Panc1 (cell line): ENCODE measurements around the gene SLC6A4. TPM values are rescaled to one million over a fixed set of nuclear protein-coding genes. Genes with fewer than 3 reads are reported as not detected.

Experiments used
- ATAC-seq: fragments of 200-7000 bp; cut with Tn5 transposase; 2 replicates; pipeline ENCODE4 v1.9.1; 2020; ENCODE audit warnings: mild to moderate bottlenecking, moderate library complexity
- BruUV-seq: library from RNA; stranded (reverse); fragments of 400-500 nt; replicated peaks from 2 replicates; lab custom pipeline; 2021; lab: Mats Ljungman, UMichigan
- CTCF ChIA-PET: fragments of 300-600 bp; sonication (Branson Sonifier 250); formaldehyde crosslinking; loops from one replicate; lab custom pipeline; 2022; ENCODE audit warnings: antibody characterized with exemption; lab: Charles Lee
- POLR2A ChIA-PET: fragments of 300-600 bp; sonication (Branson Sonifier 250); formaldehyde crosslinking; loops from one replicate; lab custom pipeline; 2022; ENCODE audit warnings: antibody characterized with exemption; lab: Charles Lee
- DNase-seq: peaks from one replicate; pipeline ENCODE4 v3.0.0-alpha.2; 2010; ENCODE audit warnings: low read depth, low spot score
- H3K27ac ChIP-seq: 2 replicates; pipeline ENCODE4 v1.5.1; 2011; ENCODE audit warnings: mild to moderate bottlenecking, low read length, inconsistent platforms
- H3K27me3 ChIP-seq: fragments of 200-500 bp; sonication (Bioruptor generic); 2 replicates; pipeline ENCODE4 v1.6.0; 2014; ENCODE audit warnings: low read length, inconsistent platforms; ENCODE audit not compliant: control insufficient read depth, insufficient read depth
- H3K36me3 ChIP-seq: fragments of 200-500 bp; sonication (Bioruptor generic); 2 replicates; pipeline ENCODE4 v1.5.1; 2014; ENCODE audit warnings: inconsistent platforms, mild to moderate bottlenecking, low read length, moderate library complexity; ENCODE audit not compliant: control insufficient read depth, insufficient read depth
- H3K4me1 ChIP-seq: 2 replicates; pipeline ENCODE4 v1.5.1; 2011; ENCODE audit warnings: inconsistent platforms, mild to moderate bottlenecking, low read length, moderate library complexity; ENCODE audit not compliant: control insufficient read depth, insufficient read depth
- H3K4me3 ChIP-seq, 2 experiments: 2 replicates each; pipeline ENCODE4 v1.5.1; 2011 to 2012; ENCODE audit warnings: low read depth in 2 of 2, low read length in 2 of 2, mild to moderate bottlenecking in 2 of 2, inconsistent platforms in 1 of 2, moderate library complexity in 1 of 2
- H3K9me3 ChIP-seq: fragments of 200-500 bp; sonication (Bioruptor generic); 2 replicates; pipeline ENCODE4 v1.5.1; 2014; ENCODE audit warnings: low read depth, mild to moderate bottlenecking, inconsistent platforms, low read length, moderate library complexity; ENCODE audit not compliant: control insufficient read depth, insufficient read depth
- POLR2AphosphoS5 ChIP-seq: IDR thresholded peaks from 2 replicates; pipeline ENCODE4 v1.6.1; 2012; ENCODE audit warnings: mild to moderate bottlenecking, low read depth, low read length, moderate library complexity
- SIN3A ChIP-seq: IDR thresholded peaks from 2 replicates; pipeline ENCODE4 v1.6.1; 2012; ENCODE audit warnings: low read depth, mild to moderate bottlenecking, low read length, moderate library complexity, borderline replicate concordance; ENCODE audit not compliant: insufficient read depth
- TCF7L2 ChIP-seq: IDR thresholded peaks from 2 replicates; pipeline ENCODE4 v1.6.1; 2011; ENCODE audit warnings: mild to moderate bottlenecking, low read depth, low read length, inconsistent platforms
- in situ Hi-C: cut with HindIII; loops from 2 replicates; pipeline ENCODE4 v1.10.0; 2016; ENCODE audit warnings: low sequenced_read_pairs, low pct_unique_long_range_greater_than_20kb
- intact Hi-C: fragments of 100-400 bp; cut with micrococcal nuclease; formaldehyde crosslinking; loops from one replicate; pipeline ENCODE4 v1.10.0; 2022; ENCODE audit not compliant: unreplicated experiment
- total RNA-seq: library from RNA; stranded (reverse); gene quantifications from one replicate; pipeline ENCODE4 v1.2.1, GENCODE V29; 2021; ENCODE audit not compliant: unreplicated experiment
- TF ChIP-seq, protein P1 (sequence below), 2 experiments: IDR thresholded peaks; 2 replicates each; pipeline ENCODE4 v1.6.1; 2011 to 2012; ENCODE audit warnings: low read depth in 2 of 2, control low read depth in 1 of 2, low read length in 1 of 2, mild to moderate bottlenecking in 1 of 2, moderate library complexity in 1 of 2; ENCODE audit not compliant: insufficient read depth in 1 of 2
- TF ChIP-seq, protein P2 (sequence below): fragments of 450-650 bp; IDR thresholded peaks from 2 replicates; pipeline ENCODE4 v1.5.1; 2017; ENCODE audit warnings: mild to moderate bottlenecking

SLC6A4 gene
- total RNA-seq, 1 experiment from 2014 or later, result not detected

DNA sequence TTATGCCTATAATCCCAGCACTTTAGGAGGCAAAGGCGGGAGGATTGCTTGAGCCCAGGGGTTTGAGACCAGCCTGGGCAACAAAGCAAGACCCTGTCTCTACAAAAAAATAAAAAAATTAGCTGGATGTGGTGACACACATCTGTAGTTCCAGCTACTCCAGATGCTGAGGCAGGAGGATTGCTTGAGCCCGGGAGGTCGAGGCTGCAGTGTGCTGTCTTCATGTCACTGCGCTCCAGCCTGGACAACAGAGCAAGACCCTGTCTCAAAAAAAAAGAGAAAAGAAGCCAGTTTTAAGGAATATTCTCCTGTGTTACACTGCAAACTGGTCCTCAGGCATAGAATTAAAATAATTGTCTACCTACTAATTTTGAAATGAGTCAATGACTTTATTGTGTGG, 71.0 kb downstream of the SLC6A4 start:
- intact Hi-C loops, result no loop called here
- DNase-seq (no peak), ATAC-seq (no peak)
- Histone ChIP-seq H3K36me3 (no peaks in the 10 kb centered on the region; the same call in 1 of the 2 replicates), H3K27ac (no peak overlapping the region), H3K9me3 (no peaks in the 10 kb centered on the region), H3K27me3 (no peaks in the 10 kb centered on the region), H3K4me3 (no peak overlapping the region), H3K4me1 (no peaks in the 10 kb centered on the region)
- CTCF ChIA-PET, result no interaction called here
- BruUV-seq, result no TSS peak
- in situ Hi-C loops, result no loop called here
- TF ChIP-seq, protein P1, sequence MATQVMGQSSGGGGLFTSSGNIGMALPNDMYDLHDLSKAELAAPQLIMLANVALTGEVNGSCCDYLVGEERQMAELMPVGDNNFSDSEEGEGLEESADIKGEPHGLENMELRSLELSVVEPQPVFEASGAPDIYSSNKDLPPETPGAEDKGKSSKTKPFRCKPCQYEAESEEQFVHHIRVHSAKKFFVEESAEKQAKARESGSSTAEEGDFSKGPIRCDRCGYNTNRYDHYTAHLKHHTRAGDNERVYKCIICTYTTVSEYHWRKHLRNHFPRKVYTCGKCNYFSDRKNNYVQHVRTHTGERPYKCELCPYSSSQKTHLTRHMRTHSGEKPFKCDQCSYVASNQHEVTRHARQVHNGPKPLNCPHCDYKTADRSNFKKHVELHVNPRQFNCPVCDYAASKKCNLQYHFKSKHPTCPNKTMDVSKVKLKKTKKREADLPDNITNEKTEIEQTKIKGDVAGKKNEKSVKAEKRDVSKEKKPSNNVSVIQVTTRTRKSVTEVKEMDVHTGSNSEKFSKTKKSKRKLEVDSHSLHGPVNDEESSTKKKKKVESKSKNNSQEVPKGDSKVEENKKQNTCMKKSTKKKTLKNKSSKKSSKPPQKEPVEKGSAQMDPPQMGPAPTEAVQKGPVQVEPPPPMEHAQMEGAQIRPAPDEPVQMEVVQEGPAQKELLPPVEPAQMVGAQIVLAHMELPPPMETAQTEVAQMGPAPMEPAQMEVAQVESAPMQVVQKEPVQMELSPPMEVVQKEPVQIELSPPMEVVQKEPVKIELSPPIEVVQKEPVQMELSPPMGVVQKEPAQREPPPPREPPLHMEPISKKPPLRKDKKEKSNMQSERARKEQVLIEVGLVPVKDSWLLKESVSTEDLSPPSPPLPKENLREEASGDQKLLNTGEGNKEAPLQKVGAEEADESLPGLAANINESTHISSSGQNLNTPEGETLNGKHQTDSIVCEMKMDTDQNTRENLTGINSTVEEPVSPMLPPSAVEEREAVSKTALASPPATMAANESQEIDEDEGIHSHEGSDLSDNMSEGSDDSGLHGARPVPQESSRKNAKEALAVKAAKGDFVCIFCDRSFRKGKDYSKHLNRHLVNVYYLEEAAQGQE (IDR thresholded peaks at IDR 0.05; ENCODE audit: insufficient read depth in 1 of 2, low read depth in 2 of 2, low read length in 1 of 2), result no peak
- TF ChIP-seq TCF7L2 (no peak), SIN3A (no peak), POLR2AphosphoS5 (no peak)
- TF ChIP-seq, protein P2, sequence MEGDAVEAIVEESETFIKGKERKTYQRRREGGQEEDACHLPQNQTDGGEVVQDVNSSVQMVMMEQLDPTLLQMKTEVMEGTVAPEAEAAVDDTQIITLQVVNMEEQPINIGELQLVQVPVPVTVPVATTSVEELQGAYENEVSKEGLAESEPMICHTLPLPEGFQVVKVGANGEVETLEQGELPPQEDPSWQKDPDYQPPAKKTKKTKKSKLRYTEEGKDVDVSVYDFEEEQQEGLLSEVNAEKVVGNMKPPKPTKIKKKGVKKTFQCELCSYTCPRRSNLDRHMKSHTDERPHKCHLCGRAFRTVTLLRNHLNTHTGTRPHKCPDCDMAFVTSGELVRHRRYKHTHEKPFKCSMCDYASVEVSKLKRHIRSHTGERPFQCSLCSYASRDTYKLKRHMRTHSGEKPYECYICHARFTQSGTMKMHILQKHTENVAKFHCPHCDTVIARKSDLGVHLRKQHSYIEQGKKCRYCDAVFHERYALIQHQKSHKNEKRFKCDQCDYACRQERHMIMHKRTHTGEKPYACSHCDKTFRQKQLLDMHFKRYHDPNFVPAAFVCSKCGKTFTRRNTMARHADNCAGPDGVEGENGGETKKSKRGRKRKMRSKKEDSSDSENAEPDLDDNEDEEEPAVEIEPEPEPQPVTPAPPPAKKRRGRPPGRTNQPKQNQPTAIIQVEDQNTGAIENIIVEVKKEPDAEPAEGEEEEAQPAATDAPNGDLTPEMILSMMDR, result no peak
- POLR2A ChIA-PET, result no interaction called here

DNA sequence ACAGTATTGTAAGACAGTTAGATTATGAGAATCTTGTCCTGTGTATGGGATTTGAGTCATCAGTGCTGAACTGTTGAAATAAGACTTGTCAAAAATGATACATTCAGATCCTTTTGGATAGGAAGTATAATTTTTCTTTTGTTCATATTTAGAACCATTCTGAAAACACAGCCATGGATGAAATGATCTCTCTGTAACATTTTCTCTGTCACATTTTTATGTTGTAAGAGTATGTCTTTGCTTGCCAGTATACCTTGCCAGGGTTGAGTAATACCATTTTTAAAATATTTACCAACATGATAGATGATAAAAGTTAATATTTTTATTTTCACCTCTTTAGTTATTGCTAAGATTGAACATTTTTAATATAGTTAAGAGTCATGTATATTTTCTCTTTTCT, 73.9 kb downstream of the SLC6A4 start:
- BruUV-seq, result no TSS peak
- ATAC-seq, result no peak
- no peaks in the 10 kb centered on the region for H3K4me1 ChIP-seq
- in situ Hi-C loops, result no loop called here
- ChIA-PET CTCF (no interaction called here), POLR2A (no interaction called here)
- no peak overlapping the region for H3K4me3 ChIP-seq
- H3K27ac ChIP-seq, result no peak overlapping the region
- H3K36me3 ChIP-seq, result no peaks in the 10 kb centered on the region; the same call in 1 of the 2 replicates
- no peak for DNase-seq
- TF ChIP-seq, protein P1 (IDR thresholded peaks at IDR 0.05; ENCODE audit: insufficient read depth in 1 of 2, low read depth in 2 of 2, low read length in 1 of 2), result no peak
- TF ChIP-seq, protein P2, result no peak
- TF ChIP-seq SIN3A (no peak), POLR2AphosphoS5 (no peak), TCF7L2 (no peak)
- H3K9me3 ChIP-seq, result no peaks in the 10 kb centered on the region
- intact Hi-C loops, result no loop called here
- no peaks in the 10 kb centered on the region for H3K27me3 ChIP-seq
